Body of pancreas (tissue), 4 donors: ENCODE data around the gene ASIC3.

ENCODE experiments used
- CTCF ChIP-seq, 7 experiments: fragments of 450-650 bp in 4 of 7; fragments of 200-600 bp in 3 of 7; sonication (generic) in 3 of 7; IDR thresholded peaks; one replicate each; pipeline ENCODE4 v1.5.1; 2016 to 2019; ENCODE audit warnings: antibody characterized with exemption in 7 of 7
- POLR2A ChIP-seq, 3 donors: fragments of 450-650 bp; IDR thresholded peaks; one replicate each; pipeline ENCODE4 v1.6.1; 2016; ENCODE audit warnings: antibody characterized with exemption in 3 of 3, mild to moderate bottlenecking in 2 of 3

GRCh38 chr7:151047976-151048815 is at the start of gene ASIC3:
- TF ChIP-seq CTCF (IDR thresholded peaks at IDR 0.05) (no peak), POLR2A (IDR thresholded peaks at IDR 0.05) (no peak)
